GM12878 (cell line): Measurements from ENCODE around the gene EHBP1. TPM values are rescaled to one million over a fixed set of nuclear protein-coding genes. Genes with fewer than 3 reads are reported as not detected.
A peak's percentile ranks its signal among the peaks of the same experiment; 100 is the strongest.

ENCODE experiments used
- ATAC-seq: fragments of 200-7000 bp; cut with Tn5 transposase; 3 replicates; pipeline ENCODE4 v1.9.1; 2020; ENCODE audit warnings: mild to moderate bottlenecking, moderate library complexity
- BruUV-seq: library from RNA; stranded (reverse); fragments of 400-500 nt; replicated peaks from 2 replicates; lab custom pipeline; 2021; lab: Mats Ljungman, UMichigan
- CTCF ChIA-PET: fragments of 300-600 bp; sonication (Branson Sonifier 250); formaldehyde crosslinking; extraction: SDS; loops from one replicate; lab custom pipeline; 2021; ENCODE audit warnings: inconsistent platforms; lab: Yijun Ruan, JAX
- POLR2A ChIA-PET: fragments of 350-600 bp; formaldehyde crosslinking; extraction: SDS; loops from one replicate; lab custom pipeline; 2021; ENCODE audit warnings: inconsistent platforms; lab: Charles Lee
- RAD21 ChIA-PET: fragments of 300-600 bp; sonication (Branson Sonifier 250); formaldehyde crosslinking; loops from one replicate; lab custom pipeline; 2023; ENCODE audit warnings: antibody characterized with exemption; ENCODE audit not compliant: unreplicated experiment; lab: Charles Lee
- SMC1A ChIA-PET: fragments of 300-600 bp; sonication (Branson Sonifier 250); formaldehyde crosslinking; loops from one replicate; lab custom pipeline; 2023; ENCODE audit not compliant: unreplicated experiment, uncharacterized antibody; lab: Charles Lee
- DNase-seq: peaks from one replicate; pipeline ENCODE4 v3.0.0-alpha.2; 2011; ENCODE audit warnings: low read depth, low spot score
- FAIRE-seq: peaks from 3 replicates; lab custom pipeline; 2011; peaks lifted over from hg19 to GRCh38; lab: Jason Lieb, UNC
- H2AFZ ChIP-seq: 2 replicates; pipeline ENCODE4 v1.6.0; 2011; ENCODE audit warnings: low read depth, low read length, control low read depth; ENCODE audit not compliant: control insufficient read depth
- H3K27ac ChIP-seq: 2 replicates; pipeline ENCODE4 v1.5.1; 2011; ENCODE audit warnings: control low read depth; ENCODE audit not compliant: control insufficient read depth, insufficient read depth
- H3K27me3 ChIP-seq, 2 experiments: replicated peaks in 1 of 2; 2 replicates each; pipeline versions ENCODE4 v1.6.0 to v1.6.1; 2011; ENCODE audit warnings: low read length in 1 of 2; ENCODE audit not compliant: control insufficient read depth in 2 of 2, insufficient read depth in 2 of 2
- H3K36me3 ChIP-seq, 2 experiments: 2 replicates each; pipeline ENCODE4 v1.5.1; 2011; ENCODE audit warnings: low read length in 1 of 2; ENCODE audit not compliant: control insufficient read depth in 2 of 2, insufficient read depth in 2 of 2
- H3K4me1 ChIP-seq: 2 replicates; pipeline ENCODE4 v1.6.1; 2011; ENCODE audit warnings: mild to moderate bottlenecking, low read length, moderate library complexity, mixed read lengths; ENCODE audit not compliant: control insufficient read depth, insufficient read depth
- H3K4me2 ChIP-seq: 2 replicates; pipeline ENCODE4 v1.6.0; 2011; ENCODE audit warnings: control low read depth; ENCODE audit not compliant: control insufficient read depth, insufficient read depth
- H3K4me3 ChIP-seq: fragments of 200-600 bp; sonication (generic); 2 replicates; pipeline ENCODE4 v1.5.1; 2016
- H3K79me2 ChIP-seq: 2 replicates; pipeline ENCODE4 v1.6.0; 2011; ENCODE audit warnings: low read length; ENCODE audit not compliant: control insufficient read depth, insufficient read depth
- H3K9ac ChIP-seq: 2 replicates; pipeline ENCODE4 v1.8.0; 2011; ENCODE audit warnings: low read length, control low read depth, mixed read lengths; ENCODE audit not compliant: control insufficient read depth, insufficient read depth
- H3K9me3 ChIP-seq: replicated peaks from 3 replicates; pipeline ENCODE4 v1.5.1; 2011; ENCODE audit warnings: mild to moderate bottlenecking, low read length; ENCODE audit not compliant: control insufficient read depth, insufficient read depth
- H4K20me1 ChIP-seq: 2 replicates; pipeline ENCODE4 v1.6.0; 2011; ENCODE audit not compliant: control insufficient read depth, insufficient read depth
- CREB1 ChIP-seq: IDR thresholded peaks from 2 replicates; pipeline ENCODE4 v1.6.1; 2012; ENCODE audit warnings: low read depth, mild to moderate bottlenecking, inconsistent platforms
- CREM ChIP-seq: IDR thresholded peaks from 2 replicates; pipeline ENCODE4 v1.6.1; 2014; ENCODE audit warnings: antibody characterized with exemption, low read depth
- FOS ChIP-seq: IDR thresholded peaks from 3 replicates; pipeline ENCODE4 v1.6.1; 2011; ENCODE audit warnings: borderline replicate concordance; ENCODE audit not compliant: insufficient read length; ENCODE audit errors: extremely low read depth
- MTA2 ChIP-seq: fragments of 450-650 bp; IDR thresholded peaks from 2 replicates; pipeline ENCODE4 v1.6.1; 2016; ENCODE audit warnings: low read depth, mild to moderate bottlenecking, moderate library complexity
- PML ChIP-seq: IDR thresholded peaks from 2 replicates; pipeline ENCODE4 v1.6.1; 2012; ENCODE audit warnings: low read length, inconsistent platforms
- SP1 ChIP-seq: IDR thresholded peaks from one replicate; pipeline ENCODE4 v1.6.1; 2011; ENCODE audit warnings: low read depth, low read length
- SREBF2 ChIP-seq: IDR thresholded peaks from 2 replicates; pipeline ENCODE4 v1.6.1; 2012; ENCODE audit warnings: mild to moderate bottlenecking, low read length
- ZBTB11 ChIP-seq: fragments of 450-650 bp; formaldehyde crosslinking; IDR thresholded peaks from 2 replicates; pipeline ENCODE4 v1.5.0; 2022; ENCODE audit warnings: mild to moderate bottlenecking, missing genetic modification characterization
- ZBTB40 ChIP-seq: fragments of 450-650 bp; IDR thresholded peaks from 2 replicates; pipeline ENCODE4 v1.6.1; 2016; ENCODE audit warnings: mild to moderate bottlenecking, moderate library complexity, borderline replicate concordance
- WGBS: methylation state at CpG from one replicate; pipeline ENCODE4 v1.1.6; 2016; ENCODE audit warnings: low lambda C conversion rate; ENCODE audit not compliant: insufficient replicate concordance, insufficient coverage; ENCODE audit errors: missing lambda C conversion rate; 5-methylcytosine and 5-hydroxymethylcytosine counted together
- in situ Hi-C: fragments of 300-500 bp; cut with MboI; formaldehyde crosslinking; loops from 9 replicates; pipeline ENCODE4 v1.14.3; 2018; ENCODE audit warnings: mixed read lengths
- intact Hi-C: fragments of 100-400 bp; cut with micrococcal nuclease; formaldehyde crosslinking; loops from one replicate; pipeline ENCODE4 v1.14.2; 2022; ENCODE audit not compliant: unreplicated experiment
- polyA plus RNA-seq, 11 experiments: library from polyadenylated mRNA; depleted of rRNA in 4 of 11; unstranded in 6 of 11; stranded (reverse) in 5 of 11; fragments of >200 nt; fragmentation: Nextera tagmentation in 4 of 11; fragmentation: Illumina TruSeq in 1 of 11; extraction: Ambion mirVana in 4 of 11; extraction: Trizol in 1 of 11; gene quantifications; 1 replicate in 1 of 11; 2 replicates in 10 of 11; pipeline versions ENCODE4 v1.2.1 to v1.2.3, GENCODE V29; 2011 to 2016; ENCODE audit warnings: inconsistent platforms in 2 of 11, missing spikeins in 2 of 11, low read depth in 1 of 11
- total RNA-seq, 4 experiments: library from RNA; depleted of rRNA in 3 of 4; stranded (reverse); fragments of >200 nt in 3 of 4; fragmentation: Illumina TruSeq in 1 of 4; extraction: Trizol in 1 of 4; gene quantifications; 2 replicates each; pipeline versions ENCODE4 v1.2.1 to v1.2.3, GENCODE V29; 2013 to 2021
- TF ChIP-seq, protein P1 (sequence below): fragments of 450-650 bp; formaldehyde crosslinking; IDR thresholded peaks from 2 replicates; pipeline ENCODE4 v1.4.0; 2022; ENCODE audit warnings: mild to moderate bottlenecking, moderate library complexity

The EHBP1 gene
- total and polyA plus RNA-seq, 10 of the 15 experiments (the other 5 are each of a cell fraction or from before 2014, with no cell fraction given): 5.7 to 26.1 (median 13.6) TPM

GRCh38 chr2:63078852-63079606 lies 373.5 kb downstream of the EHBP1 start (continued):
- TF ChIP-seq, protein P1, sequence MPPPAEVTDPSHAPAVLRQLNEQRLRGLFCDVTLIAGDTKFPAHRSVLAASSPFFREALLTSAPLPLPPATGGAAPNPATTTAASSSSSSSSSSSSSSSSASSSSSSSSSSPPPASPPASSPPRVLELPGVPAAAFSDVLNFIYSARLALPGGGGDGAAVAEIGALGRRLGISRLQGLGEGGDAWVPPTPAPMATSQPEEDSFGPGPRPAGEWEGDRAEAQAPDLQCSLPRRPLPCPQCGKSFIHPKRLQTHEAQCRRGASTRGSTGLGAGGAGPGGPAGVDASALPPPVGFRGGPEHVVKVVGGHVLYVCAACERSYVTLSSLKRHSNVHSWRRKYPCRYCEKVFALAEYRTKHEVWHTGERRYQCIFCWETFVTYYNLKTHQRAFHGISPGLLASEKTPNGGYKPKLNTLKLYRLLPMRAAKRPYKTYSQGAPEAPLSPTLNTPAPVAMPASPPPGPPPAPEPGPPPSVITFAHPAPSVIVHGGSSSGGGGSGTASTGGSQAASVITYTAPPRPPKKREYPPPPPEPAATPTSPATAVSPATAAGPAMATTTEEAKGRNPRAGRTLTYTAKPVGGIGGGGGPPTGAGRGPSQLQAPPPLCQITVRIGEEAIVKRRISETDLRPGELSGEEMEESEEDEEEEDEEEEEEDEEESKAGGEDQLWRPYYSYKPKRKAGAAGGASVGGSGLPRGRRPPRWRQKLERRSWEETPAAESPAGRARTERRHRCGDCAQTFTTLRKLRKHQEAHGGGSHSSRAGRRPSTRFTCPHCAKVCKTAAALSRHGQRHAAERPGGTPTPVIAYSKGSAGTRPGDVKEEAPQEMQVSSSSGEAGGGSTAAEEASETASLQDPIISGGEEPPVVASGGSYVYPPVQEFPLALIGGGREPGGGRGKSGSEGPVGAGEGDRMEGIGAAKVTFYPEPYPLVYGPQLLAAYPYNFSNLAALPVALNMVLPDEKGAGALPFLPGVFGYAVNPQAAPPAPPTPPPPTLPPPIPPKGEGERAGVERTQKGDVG (CRISPR knock-in tag): no peak
- TF ChIP-seq, all 136 proteins: peak for 4

- Histone ChIP-seq H3K27me3 (no peaks in the 10 kb centered on the region), H2AFZ (no peak overlapping the region), H3K9me3 (no peaks in the 10 kb centered on the region), H3K4me2 (no peak overlapping the region), H3K27ac (no peak overlapping the region), H3K79me2 (no peaks in the 10 kb centered on the region), H3K36me3 (no peaks in the 10 kb centered on the region), H3K4me1 (no peaks in the 10 kb centered on the region), H3K9ac (no peak overlapping the region), H3K4me3 (no peak overlapping the region), H4K20me1 (no peaks in the 10 kb centered on the region)
- peak; percentile 69 for ATAC-seq
- intact Hi-C loops: no loop called here
- POLR2A ChIA-PET: no interaction called here
- BruUV-seq: no TSS peak
- no peak for FAIRE-seq
- in situ Hi-C loops: no loop called here
- RAD21 ChIA-PET: no interaction called here
- 44% methylated on average over 4 of the region's 4 CpGs for WGBS
- SMC1A ChIA-PET: interaction anchor here (1.0 kb wide), 1 partner anchor 293 kb away, joined by 3 read pairs; no protein-coding TSS in a partner anchor
- CTCF ChIA-PET: no interaction called here
- DNase-seq: no peak
- TF ChIP-seq CREM (no peak), SREBF2 (no peak), PML (no peak), ZBTB11 (CRISPR knock-in tag) (no peak), MTA2 (peak; percentile 39), CREB1 (no peak), FOS (no peak), ZBTB40 (no peak), SP1 (no peak)
Observed at GRCh38 chr2:63081404-63081803, 375.9 kb downstream of the EHBP1 start.
